OCI-LY3 (cell line): Measurements from ENCODE around the gene ME3.

ENCODE experiments used
- H2AFZ ChIP-seq: fragments of 200-600, 300-600 bp; shearing (Covaris generic); 2 replicates; pipeline ENCODE4 v1.6.0; 2014; ENCODE audit warnings: antibody characterized with exemption, low read depth, low read length
- H3K27ac ChIP-seq: fragments of 200-600, 300-600 bp; sonication (generic); 2 replicates; pipeline ENCODE4 v1.5.1; 2014; ENCODE audit warnings: mild to moderate bottlenecking, low read length, moderate library complexity, mixed read lengths
- H3K27me3 ChIP-seq: fragments of 200-600, 300-600 bp; sonication (generic); 2 replicates; pipeline ENCODE4 v1.6.1; 2014; ENCODE audit warnings: low read depth, low read length, mixed read lengths
- H3K36me3 ChIP-seq: fragments of 200-600, 300-600 bp; sonication (generic); replicated peaks from 2 replicates; pipeline ENCODE3; 2014; ENCODE audit warnings: low read depth, low read length, mixed read lengths
- H3K4me1 ChIP-seq: fragments of 300-600, 200-600 bp; sonication (generic); 2 replicates; pipeline ENCODE4 v1.6.1; 2014; ENCODE audit warnings: low read length, mixed read lengths
- H3K4me2 ChIP-seq: fragments of 200-600, 300-600 bp; sonication (generic); 2 replicates; pipeline ENCODE4 v1.6.1; 2014; ENCODE audit warnings: low read length, mixed read lengths
- H3K4me3 ChIP-seq: fragments of 300-600, 200-600 bp; sonication (generic); 2 replicates; pipeline ENCODE4 v1.5.1; 2014; ENCODE audit warnings: antibody characterized with exemption, mild to moderate bottlenecking, low read length, moderate library complexity
- H3K79me2 ChIP-seq: fragments of 300-600, 200-600 bp; shearing (Covaris generic); 2 replicates; pipeline ENCODE4 v1.6.1; 2014; ENCODE audit warnings: mild to moderate bottlenecking, low read length, mixed read lengths
- H3K9ac ChIP-seq: fragments of 300-600, 200-600 bp; shearing (Covaris generic); 2 replicates; pipeline ENCODE4 v1.6.0; 2014; ENCODE audit warnings: mild to moderate bottlenecking, low read length, moderate library complexity
- H3K9me3 ChIP-seq: fragments of 200-600, 300-600 bp; shearing (Covaris generic); 2 replicates; pipeline ENCODE4 v1.6.1; 2014; ENCODE audit warnings: low read length, mixed read lengths; ENCODE audit not compliant: insufficient read depth
- H4K20me1 ChIP-seq: fragments of 200-600, 300-600 bp; sonication (generic); 2 replicates; pipeline ENCODE4 v1.6.1; 2016; ENCODE audit warnings: low read length, mixed read lengths; ENCODE audit not compliant: insufficient read depth
- CTCF ChIP-seq: fragments of 200-600, 300-600 bp; sonication (generic); IDR thresholded peaks from 2 replicates; pipeline ENCODE4 v1.5.1; 2014; ENCODE audit warnings: antibody characterized with exemption, low read length, low read depth
- EZH2phosphoT487 ChIP-seq: fragments of 200-600 bp; shearing (Covaris generic); IDR thresholded peaks from 2 replicates; pipeline ENCODE4 v1.6.1; 2018; ENCODE audit warnings: antibody characterized with exemption, mixed run types, low read depth

Gene ME3

GRCh38 chr11:86666193-86666592, 6.2 kb downstream of the ME3 start:
- TF ChIP-seq EZH2phosphoT487 = no peak
- no peak for TF ChIP-seq CTCF
- Histone ChIP-seq H3K4me2 (no peak overlapping the region), H3K36me3 (no peaks in the 10 kb centered on the region), H2AFZ (no peak overlapping the region), H4K20me1 (no peaks in the 10 kb centered on the region), H3K79me2 (no peaks in the 10 kb centered on the region), H3K27me3 (peaks cover 26% of the 10 kb centered on the region), H3K4me1 (no peaks in the 10 kb centered on the region), H3K9me3 (no peaks in the 10 kb centered on the region), H3K27ac (no peak overlapping the region), H3K4me3 (no peak overlapping the region), H3K9ac (no peak overlapping the region)

GRCh38 chr11:86664930-86665329, 7.5 kb downstream of the ME3 start:
- Histone ChIP-seq H3K9ac (no peak overlapping the region), H3K27me3 (peaks cover 33% of the 10 kb centered on the region; the same call in 1 of the 2 replicates), H3K4me1 (no peaks in the 10 kb centered on the region), H3K4me2 (no peak overlapping the region), H3K4me3 (no peak overlapping the region), H3K9me3 (no peaks in the 10 kb centered on the region), H3K27ac (no peak overlapping the region), H4K20me1 (no peaks in the 10 kb centered on the region), H2AFZ (no peak overlapping the region), H3K36me3 (no peaks in the 10 kb centered on the region), H3K79me2 (no peaks in the 10 kb centered on the region)
- TF ChIP-seq EZH2phosphoT487 (no peak), CTCF (no peak)

GRCh38 chr11:86663761-86664160, 8.7 kb downstream of the ME3 start:
- Histone ChIP-seq H3K27me3 (peaks cover 23% of the 10 kb centered on the region; the same call in 1 of the 2 replicates), H3K4me1 (no peaks in the 10 kb centered on the region), H2AFZ (no peak overlapping the region), H3K9me3 (no peaks in the 10 kb centered on the region), H4K20me1 (no peaks in the 10 kb centered on the region), H3K36me3 (no peaks in the 10 kb centered on the region), H3K4me3 (no peak overlapping the region), H3K27ac (no peak overlapping the region), H3K79me2 (no peaks in the 10 kb centered on the region), H3K4me2 (no peak overlapping the region), H3K9ac (no peak overlapping the region)
- no peak for TF ChIP-seq CTCF
- no peak for TF ChIP-seq EZH2phosphoT487

GRCh38 chr11:86663291-86663690, 9.1 kb downstream of the ME3 start:
- Histone ChIP-seq H3K4me3 (no peak overlapping the region), H3K9me3 (no peaks in the 10 kb centered on the region), H2AFZ (no peak overlapping the region), H3K4me1 (no peaks in the 10 kb centered on the region), H4K20me1 (no peaks in the 10 kb centered on the region), H3K79me2 (no peaks in the 10 kb centered on the region), H3K9ac (no peak overlapping the region), H3K36me3 (no peaks in the 10 kb centered on the region), H3K27me3 (peaks cover 18% of the 10 kb centered on the region; the same call in 1 of the 2 replicates), H3K27ac (no peak overlapping the region), H3K4me2 (no peak overlapping the region)
- TF ChIP-seq EZH2phosphoT487 (no peak), CTCF (no peak)
